ENCODE measurements around the gene HDAC9.

The HDAC9 gene

GRCh38 chr7:18552943-18553604 is 57.5 kb downstream of the HDAC9 start:
- DNase-seq (ENCODE audit: low spot score) (no peak), FAIRE-seq (no peak)

GRCh38 chr7:18553605-18554003 is 58.1 kb downstream of the HDAC9 start:
- DNase-seq (ENCODE audit: low spot score) (no peak), FAIRE-seq (no peak)

GRCh38 chr7:18555120-18555519 is 59.6 kb downstream of the HDAC9 start:
- FAIRE-seq (peak; percentile 73), DNase-seq (ENCODE audit: low spot score) (no peak)

GRCh38 chr7:18555968-18556367 is 60.4 kb downstream of the HDAC9 start:
- peak; percentile 80 for FAIRE-seq

GRCh38 chr7:18558503-18558902 is 63.0 kb downstream of the HDAC9 start:
- peak; percentile 80 for FAIRE-seq
- no peak for DNase-seq (ENCODE audit: low spot score)

More at GRCh38 chr7:18555968-18556367, 60.4 kb downstream of the HDAC9 start:
- DNase-seq (ENCODE audit: low spot score): no peak

GRCh38 chr7:18558910-18559309 is 63.4 kb downstream of the HDAC9 start:
- FAIRE-seq: no peak
- DNase-seq (ENCODE audit: low spot score): no peak

- DNase-seq (ENCODE audit: low spot score): no peak
- peak; percentile 10 for FAIRE-seq
Measured at GRCh38 chr7:18559756-18560155, 64.2 kb downstream of the HDAC9 start.

GRCh38 chr7:18564779-18565178 is 69.2 kb downstream of the HDAC9 start:
- no peak for DNase-seq (ENCODE audit: low spot score)
- FAIRE-seq: no peak

GRCh38 chr7:18565337-18565736 is 69.8 kb downstream of the HDAC9 start:
- no peak for DNase-seq (ENCODE audit: low spot score)
- no peak for FAIRE-seq

- no peak for FAIRE-seq
Measured at GRCh38 chr7:18566205-18566604, 70.7 kb downstream of the HDAC9 start.

GRCh38 chr7:18566829-18567228 is 71.3 kb downstream of the HDAC9 start:
- no peak for DNase-seq (ENCODE audit: low spot score)
- no peak for FAIRE-seq

More at GRCh38 chr7:18566205-18566604, 70.7 kb downstream of the HDAC9 start:
- no peak for DNase-seq (ENCODE audit: low spot score)

GRCh38 chr7:18570441-18570840 is 74.9 kb downstream of the HDAC9 start:
- DNase-seq (ENCODE audit: low spot score) (no peak), FAIRE-seq (no peak)

- peak; percentile 93 for FAIRE-seq
- DNase-seq (ENCODE audit: low spot score): peak; percentile 46
Measured at GRCh38 chr7:18570890-18571478, 75.4 kb downstream of the HDAC9 start.

- no peak for FAIRE-seq
Measured at GRCh38 chr7:18572154-18572553, 76.6 kb downstream of the HDAC9 start.

GRCh38 chr7:18572885-18573284 is 77.3 kb downstream of the HDAC9 start:
- no peak for FAIRE-seq
- DNase-seq (ENCODE audit: low spot score): no peak

More at GRCh38 chr7:18572154-18572553, 76.6 kb downstream of the HDAC9 start:
- DNase-seq (ENCODE audit: low spot score): no peak

- DNase-seq (ENCODE audit: low spot score): no peak
- no peak for FAIRE-seq
Measured at GRCh38 chr7:18573410-18574234, 78.1 kb downstream of the HDAC9 start.

GRCh38 chr7:18574235-18574540 is 78.6 kb downstream of the HDAC9 start:
- no peak for FAIRE-seq
- no peak for DNase-seq (ENCODE audit: low spot score)

- no peak for FAIRE-seq
- DNase-seq (ENCODE audit: low spot score): no peak
Measured at GRCh38 chr7:18574676-18575075, 79.1 kb downstream of the HDAC9 start.

- no peak for FAIRE-seq
- no peak for DNase-seq (ENCODE audit: low spot score)
Measured at GRCh38 chr7:18575622-18576572, 80.3 kb downstream of the HDAC9 start.

- FAIRE-seq (no peak), DNase-seq (ENCODE audit: low spot score) (no peak)
Measured at GRCh38 chr7:18577096-18577771, 81.7 kb downstream of the HDAC9 start.

- DNase-seq (ENCODE audit: low spot score) (no peak), FAIRE-seq (no peak)
Measured at GRCh38 chr7:18579698-18580097, 84.1 kb downstream of the HDAC9 start.
